Measurements from ENCODE around the gene AGPAT2. TPM values are rescaled to one million over a fixed set of nuclear protein-coding genes. Genes with fewer than 3 reads are reported as not detected.
A peak's percentile ranks its signal among the peaks of the same experiment; 100 is the strongest.

Gene AGPAT2
- total and polyA plus RNA-seq, 8 donors, result 24.9 to 170 (median 35.4) TPM

DNA sequence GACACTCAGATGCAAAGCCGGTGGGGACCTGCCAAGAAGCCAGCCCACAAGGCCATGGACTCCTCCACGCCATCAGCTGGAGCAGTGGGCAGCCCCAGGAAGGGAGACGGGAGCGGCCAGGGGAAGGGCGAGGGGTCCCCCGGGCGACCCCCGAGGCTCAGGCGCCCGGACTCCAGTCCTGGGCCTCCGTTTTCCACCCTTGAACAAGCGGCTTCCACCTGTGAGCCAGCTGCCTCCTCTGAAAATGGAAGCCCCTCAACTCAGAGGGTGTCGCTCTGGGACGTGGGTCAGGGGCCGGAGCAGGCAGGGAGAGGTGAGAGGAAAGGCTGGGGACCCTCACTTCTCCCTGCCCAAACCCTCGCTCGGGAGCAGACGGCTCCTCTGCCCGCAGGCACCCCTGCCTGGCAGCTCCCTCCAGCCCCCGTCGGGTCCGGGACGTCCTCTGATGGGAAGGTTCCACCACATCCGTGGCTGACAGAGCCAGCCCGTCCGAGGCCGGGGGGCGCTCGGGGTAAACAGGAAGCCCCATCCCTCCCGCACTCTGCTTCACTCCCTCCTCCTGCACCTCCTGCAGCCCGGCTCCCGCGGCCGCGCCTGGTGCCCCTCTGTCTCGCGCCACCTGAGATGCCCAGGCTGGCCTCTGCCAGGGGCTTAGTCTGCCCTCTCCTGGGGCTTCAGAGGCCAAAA, 28.3 kb downstream of the AGPAT2 start:
- no peak for ATAC-seq

DNA sequence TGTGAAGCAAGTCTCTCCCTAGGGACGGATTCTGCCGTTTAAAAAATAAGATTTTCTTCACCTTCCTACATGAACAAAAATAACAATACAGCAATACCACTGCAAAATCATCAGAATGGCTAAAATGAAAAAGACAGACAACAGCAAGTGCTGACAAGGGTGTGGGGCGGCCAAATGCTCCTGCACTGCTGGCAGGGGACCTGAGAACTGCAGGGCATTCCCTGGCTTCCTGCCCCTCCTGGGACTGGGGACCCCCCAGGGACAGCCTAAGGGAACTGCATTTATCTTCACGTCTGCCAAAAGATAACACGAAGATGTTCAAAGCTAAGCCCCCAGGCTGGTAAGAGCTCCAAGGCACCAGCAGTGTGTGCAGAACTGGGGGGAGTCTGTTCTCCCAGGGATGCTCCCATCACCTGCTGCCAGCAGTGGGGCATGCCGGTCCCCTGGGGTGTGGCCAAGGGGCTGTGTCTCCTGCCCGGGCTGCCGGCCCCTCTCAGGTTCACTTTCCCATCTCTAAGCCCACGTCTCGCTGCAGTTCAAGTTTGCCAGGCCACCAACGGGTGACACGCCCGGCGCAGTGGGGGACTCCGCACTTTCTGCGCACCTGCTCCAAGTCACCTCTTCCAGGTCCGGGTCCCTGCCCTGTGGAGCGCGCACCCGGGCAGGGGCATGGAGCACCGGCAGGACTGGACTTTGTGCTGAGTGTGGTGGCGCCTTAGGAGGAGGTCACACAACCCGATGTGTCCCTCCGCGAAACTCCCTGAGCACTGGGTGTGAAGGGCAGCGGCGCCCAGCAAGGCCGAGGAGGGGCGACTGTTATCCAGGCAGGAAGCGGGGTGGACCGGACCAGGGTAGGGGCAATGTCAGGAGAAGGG, 29.0 kb downstream of the AGPAT2 start:
- Histone ChIP-seq H3K36me3 (no peaks in the 10 kb centered on the region), H3K9me3 (no peaks in the 10 kb centered on the region), H3K27ac (peak overlapping the region; percentile 85 to 87), H3K27me3 (peaks cover 0 to 100% of the 10 kb centered on the region in 2 donors), H3K4me3 (peak overlapping the region in 1 of 2 donors; percentile 45), H3K4me1 (peaks cover 0 to 56% of the 10 kb centered on the region in 2 donors)
- no peak for DNase-seq
- TF ChIP-seq, protein P1, sequence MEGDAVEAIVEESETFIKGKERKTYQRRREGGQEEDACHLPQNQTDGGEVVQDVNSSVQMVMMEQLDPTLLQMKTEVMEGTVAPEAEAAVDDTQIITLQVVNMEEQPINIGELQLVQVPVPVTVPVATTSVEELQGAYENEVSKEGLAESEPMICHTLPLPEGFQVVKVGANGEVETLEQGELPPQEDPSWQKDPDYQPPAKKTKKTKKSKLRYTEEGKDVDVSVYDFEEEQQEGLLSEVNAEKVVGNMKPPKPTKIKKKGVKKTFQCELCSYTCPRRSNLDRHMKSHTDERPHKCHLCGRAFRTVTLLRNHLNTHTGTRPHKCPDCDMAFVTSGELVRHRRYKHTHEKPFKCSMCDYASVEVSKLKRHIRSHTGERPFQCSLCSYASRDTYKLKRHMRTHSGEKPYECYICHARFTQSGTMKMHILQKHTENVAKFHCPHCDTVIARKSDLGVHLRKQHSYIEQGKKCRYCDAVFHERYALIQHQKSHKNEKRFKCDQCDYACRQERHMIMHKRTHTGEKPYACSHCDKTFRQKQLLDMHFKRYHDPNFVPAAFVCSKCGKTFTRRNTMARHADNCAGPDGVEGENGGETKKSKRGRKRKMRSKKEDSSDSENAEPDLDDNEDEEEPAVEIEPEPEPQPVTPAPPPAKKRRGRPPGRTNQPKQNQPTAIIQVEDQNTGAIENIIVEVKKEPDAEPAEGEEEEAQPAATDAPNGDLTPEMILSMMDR (IDR thresholded peaks at IDR 0.05), result no peak
- intact Hi-C loops (cut with DNase I), result no loop called here
- no peak for ATAC-seq

More for the DNA sequence above, 28.3 kb downstream of the AGPAT2 start:
- H3K36me3 ChIP-seq, result no peaks in the 10 kb centered on the region
- H3K4me3 ChIP-seq, result peak overlapping the region in 1 of 2 donors; percentile 45
- peaks cover 0 to 100% of the 10 kb centered on the region in 2 donors for H3K27me3 ChIP-seq
- H3K4me1 ChIP-seq, result peaks cover 0 to 49% of the 10 kb centered on the region in 2 donors
- TF ChIP-seq, protein P1 (IDR thresholded peaks at IDR 0.05), result no peak
- H3K9me3 ChIP-seq, result no peaks in the 10 kb centered on the region
- peak overlapping the region; percentile 85 to 87 for H3K27ac ChIP-seq
- peak in 1 of 4 donors; percentile 32 for DNase-seq
- intact Hi-C loops (cut with DNase I), result no loop called here

DNA sequence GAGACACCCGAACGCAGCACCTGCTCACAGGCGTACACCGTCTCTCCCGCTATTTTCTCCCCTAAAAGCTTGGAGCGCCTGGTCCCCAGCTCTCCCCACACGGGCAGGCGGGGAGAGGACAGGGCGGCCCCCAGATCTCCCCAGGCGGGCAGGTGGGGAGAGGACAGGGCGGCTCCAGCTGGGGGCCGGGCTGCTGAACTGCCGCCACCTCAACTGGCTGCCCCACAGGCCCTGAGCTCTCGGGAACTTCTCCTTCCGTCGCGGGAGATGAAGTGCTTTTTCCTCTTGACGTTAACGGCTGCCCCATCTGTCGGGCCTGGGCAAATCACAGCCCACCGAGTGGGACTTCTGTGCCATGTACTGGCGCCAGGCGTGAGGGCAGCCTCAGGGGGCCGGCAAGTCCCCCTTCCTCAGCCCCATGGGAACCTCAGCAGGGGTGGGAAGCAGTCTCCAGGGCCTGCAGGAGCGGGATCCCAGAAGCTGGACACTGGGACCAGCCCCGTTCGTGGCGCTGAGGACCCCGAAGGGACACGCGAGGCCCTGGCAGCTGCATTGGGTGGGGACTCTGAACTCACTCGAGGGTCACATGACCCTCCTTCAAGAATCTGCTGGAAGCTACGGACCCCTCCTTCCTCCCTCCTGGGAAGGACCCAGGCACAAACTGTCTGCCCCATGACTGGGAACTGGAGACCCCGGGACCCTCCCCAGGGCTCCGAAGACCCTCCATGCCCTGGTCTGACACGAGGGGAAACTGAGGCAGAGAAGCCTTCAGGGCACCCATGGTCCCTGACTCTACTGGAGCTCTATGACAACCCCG, 30.3 kb downstream of the AGPAT2 start:
- TF ChIP-seq, protein P1 (IDR thresholded peaks at IDR 0.05), result no peak
- ATAC-seq (peak; percentile 8), DNase-seq (no peak)
- no peaks in the 10 kb centered on the region for H3K36me3 ChIP-seq
- H3K4me1 ChIP-seq, result peaks cover 0 to 56% of the 10 kb centered on the region in 2 donors
- peaks cover 0 to 93% of the 10 kb centered on the region in 2 donors for H3K27me3 ChIP-seq
- H3K4me3 ChIP-seq, result peak overlapping the region in 1 of 2 donors; percentile 45
- no peaks in the 10 kb centered on the region for H3K9me3 ChIP-seq
- intact Hi-C loops (cut with DNase I), result no loop called here
- peak overlapping the region; percentile 85 to 87 for H3K27ac ChIP-seq

DNA sequence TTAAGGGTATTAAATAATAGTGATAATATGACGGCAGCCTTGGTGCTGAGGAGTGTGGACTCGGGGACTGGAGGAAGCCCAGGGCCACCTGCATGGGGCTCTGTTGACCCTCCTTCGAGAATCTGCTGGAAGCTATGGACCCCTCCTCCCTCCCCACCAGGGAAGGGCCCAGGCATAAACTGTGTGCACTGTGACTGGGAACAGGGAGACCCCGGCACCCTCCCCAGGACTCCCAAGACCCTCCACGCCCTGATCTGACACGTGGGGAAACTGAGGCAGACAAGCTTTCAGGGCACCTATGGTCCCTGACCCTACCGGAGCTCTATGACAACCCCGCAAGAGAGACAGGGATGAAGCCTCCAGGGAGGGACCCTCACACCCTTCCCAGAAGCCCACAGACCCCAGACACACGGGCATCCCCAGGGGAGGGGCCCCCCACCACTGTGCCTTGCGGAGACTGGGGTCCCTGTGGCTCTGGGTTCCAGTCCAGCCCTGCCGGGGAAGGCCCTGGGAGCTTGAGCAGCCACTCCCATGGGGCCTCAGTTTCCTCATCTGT, 31.0 kb downstream of the AGPAT2 start:
- H3K9me3 ChIP-seq, result no peaks in the 10 kb centered on the region
- peaks cover 0 to 85% of the 10 kb centered on the region in 2 donors for H3K27me3 ChIP-seq
- H3K27ac ChIP-seq, result peak overlapping the region; percentile 85 to 87
- H3K4me1 ChIP-seq, result peaks cover 0 to 56% of the 10 kb centered on the region in 2 donors
- H3K36me3 ChIP-seq, result no peaks in the 10 kb centered on the region
- DNase-seq (no peak), ATAC-seq (no peak)
- H3K4me3 ChIP-seq, result peak overlapping the region in 1 of 2 donors; percentile 45
- intact Hi-C loops (cut with DNase I), result no loop called here
- TF ChIP-seq, protein P1 (IDR thresholded peaks at IDR 0.05), result no peak

Data from left lung (tissue), 10 donors.